RWPE1 (cell line): ENCODE data around the gene PDE6C.

Source experiments
- CTCF ChIA-PET: fragments of 350-600 bp; sonication (Branson Sonifier 250); formaldehyde crosslinking; extraction: SDS; loops from one replicate; lab custom pipeline; 2021; lab: Yijun Ruan, JAX
- POLR2A ChIA-PET: fragments of 400-600 bp; formaldehyde crosslinking; extraction: SDS; loops from one replicate; lab custom pipeline; 2020; ENCODE audit warnings: antibody characterized with exemption; ENCODE audit not compliant: low non-redundant PET; lab: Yijun Ruan, JAX
- DNase-seq: peaks from one replicate; pipeline ENCODE4 v3.0.0; 2012; ENCODE audit warnings: low spot score
- H3K27ac ChIP-seq: fragments of 450-650 bp; 2 replicates; pipeline ENCODE4 v1.5.1; 2017
- CTCF ChIP-seq: fragments of 450-650 bp; conservative IDR thresholded peaks from 2 replicates; pipeline ENCODE4 v1.5.1; 2017; ENCODE audit warnings: low read depth, mild to moderate bottlenecking

Gene PDE6C

GRCh38 chr10:93572606-93573005, 39.7 kb upstream of the PDE6C start:
- no peak overlapping the region for H3K27ac ChIP-seq
- DNase-seq = no peak
- CTCF ChIA-PET = no interaction called here
- POLR2A ChIA-PET = no interaction called here
- no peak for TF ChIP-seq CTCF

- POLR2A ChIA-PET = no interaction called here
These were observed 39.1 kb upstream of the PDE6C start for GRCh38 chr10:93573051-93573909.

GRCh38 chr10:93573924-93574323, 38.4 kb upstream of the PDE6C start:
- no peak for DNase-seq
- ChIA-PET CTCF (interaction anchor here (0.7 kb wide), 1 partner anchor 120 kb away, joined by 3 read pairs; no protein-coding TSS in a partner anchor), POLR2A (no interaction called here)
- no peak for TF ChIP-seq CTCF
- no peak overlapping the region for H3K27ac ChIP-seq

More at GRCh38 chr10:93573051-93573909, 39.1 kb upstream of the PDE6C start:
- CTCF ChIA-PET = interaction anchor here (0.7 kb wide), 1 partner anchor 120 kb away, joined by 3 read pairs; no protein-coding TSS in a partner anchor
- no peak for TF ChIP-seq CTCF
- no peak overlapping the region for H3K27ac ChIP-seq
- DNase-seq = no peak

DNA sequence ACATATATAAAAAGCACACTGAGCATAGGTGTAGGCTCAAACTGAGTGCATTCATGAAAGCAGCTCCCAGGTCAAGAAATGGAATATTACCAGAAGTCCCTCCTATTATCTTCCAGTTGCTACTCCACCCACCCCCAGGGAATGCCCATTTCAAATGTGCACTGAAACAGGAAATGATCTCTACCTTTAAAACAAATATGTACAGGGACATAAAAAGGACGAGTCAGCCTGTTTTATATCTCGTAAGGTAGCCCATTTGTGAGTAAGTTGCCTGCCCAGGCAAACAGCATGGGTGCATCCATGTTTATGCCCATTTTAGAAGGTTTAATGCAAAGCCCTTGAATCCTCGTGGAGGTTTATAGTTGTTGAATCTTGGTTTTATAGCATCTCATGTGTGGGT, 35.4 kb upstream of the PDE6C start:
- H3K27ac ChIP-seq = no peak overlapping the region
- ChIA-PET CTCF (no interaction called here), POLR2A (no interaction called here)
- no peak for TF ChIP-seq CTCF
- DNase-seq = no peak

GRCh38 chr10:93577565-93577964, 34.8 kb upstream of the PDE6C start:
- H3K27ac ChIP-seq = no peak overlapping the region
- ChIA-PET POLR2A (no interaction called here), CTCF (interaction anchor here (0.6 to 0.7 kb wide), 3 partner anchors 26 to 526 kb away, joined by 3 to 4 read pairs (median 3); no protein-coding TSS in a partner anchor)
- no peak for DNase-seq
- no peak for TF ChIP-seq CTCF

DNA sequence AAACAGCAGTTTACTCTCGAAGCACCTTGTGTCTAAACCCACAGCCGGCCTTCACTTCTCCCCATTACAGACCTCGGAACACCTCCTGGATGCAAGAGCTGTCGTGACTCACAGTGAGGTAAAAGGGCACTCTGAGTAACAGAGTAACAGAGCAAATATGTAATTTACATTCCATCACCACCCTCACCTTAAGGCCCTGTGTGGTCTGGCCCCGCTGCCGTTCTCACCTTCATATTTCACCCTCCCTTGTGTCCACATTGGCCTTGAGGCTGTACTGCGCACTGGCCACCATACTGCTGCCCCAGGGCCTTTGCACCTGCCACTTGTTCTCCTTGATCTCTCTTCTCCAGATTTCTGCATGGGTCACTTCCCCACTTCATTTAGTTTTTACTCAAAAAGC, 33.2 kb upstream of the PDE6C start:
- peak; percentile 90 for DNase-seq
- H3K27ac ChIP-seq = no peak overlapping the region
- ChIA-PET POLR2A (no interaction called here), CTCF (interaction anchor here (0.6 to 1.2 kb wide), 2 partner anchors 35 to 52 kb away, joined by 3 read pairs; no protein-coding TSS in a partner anchor)
- no peak for TF ChIP-seq CTCF
